ENCODE measurements around the gene DBH. TPM values are rescaled to one million over a fixed set of nuclear protein-coding genes. Genes with fewer than 3 reads are reported as not detected.

Gene DBH
- total RNA-seq, 2 donors from 2014 or later, result not detected

DNA sequence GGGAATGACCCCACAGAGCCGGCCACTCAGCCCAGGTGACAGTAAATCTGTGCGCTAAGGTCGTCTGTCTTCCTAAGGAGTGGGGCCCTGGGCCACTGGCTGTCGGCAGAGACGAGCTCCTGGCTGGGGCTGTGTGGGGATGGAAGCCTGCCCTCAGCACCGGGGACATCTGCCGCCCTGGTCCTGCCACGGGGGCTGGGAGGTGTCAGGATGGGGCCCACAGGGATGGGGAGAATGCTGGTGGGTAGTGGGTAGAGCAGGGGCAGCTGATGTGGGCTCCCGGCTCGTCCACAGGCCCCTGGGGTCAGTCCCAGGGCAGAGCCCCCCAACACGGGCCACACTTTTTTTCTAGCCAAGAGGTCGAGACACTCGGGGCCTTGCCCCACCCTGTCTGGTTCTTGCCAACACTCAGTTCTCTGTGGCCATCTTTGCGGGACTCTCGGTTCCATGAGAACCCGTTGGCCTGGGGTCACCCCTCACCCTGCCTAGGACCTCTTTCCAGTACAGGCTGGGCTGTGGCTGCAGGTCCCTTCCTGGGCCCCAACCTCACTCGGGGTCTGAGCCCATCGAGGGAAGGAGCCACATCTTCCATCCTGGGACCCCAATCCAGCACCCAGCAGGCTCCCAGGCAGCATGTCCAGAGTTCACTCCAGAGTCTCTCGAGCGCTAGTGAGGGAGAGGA, 45.0 kb downstream of the DBH start:
- Histone ChIP-seq H3K27me3 (replicated peaks; ENCODE audit: insufficient read depth) (no peaks in the 10 kb centered on the region), H3K4me3 (no peak overlapping the region), H3K4me1 (ENCODE audit: control insufficient read depth in 1 of 2, low read depth in 2 of 2) (no peaks in the 10 kb centered on the region), H3K9me3 (no peaks in the 10 kb centered on the region), H3K27ac (no peak overlapping the region), H3K36me3 (no peaks in the 10 kb centered on the region)
- ATAC-seq (ENCODE audit: insufficient number of reproducible peaks, low FRiP score, low read depth), result no peak
- TF ChIP-seq, protein P1, sequence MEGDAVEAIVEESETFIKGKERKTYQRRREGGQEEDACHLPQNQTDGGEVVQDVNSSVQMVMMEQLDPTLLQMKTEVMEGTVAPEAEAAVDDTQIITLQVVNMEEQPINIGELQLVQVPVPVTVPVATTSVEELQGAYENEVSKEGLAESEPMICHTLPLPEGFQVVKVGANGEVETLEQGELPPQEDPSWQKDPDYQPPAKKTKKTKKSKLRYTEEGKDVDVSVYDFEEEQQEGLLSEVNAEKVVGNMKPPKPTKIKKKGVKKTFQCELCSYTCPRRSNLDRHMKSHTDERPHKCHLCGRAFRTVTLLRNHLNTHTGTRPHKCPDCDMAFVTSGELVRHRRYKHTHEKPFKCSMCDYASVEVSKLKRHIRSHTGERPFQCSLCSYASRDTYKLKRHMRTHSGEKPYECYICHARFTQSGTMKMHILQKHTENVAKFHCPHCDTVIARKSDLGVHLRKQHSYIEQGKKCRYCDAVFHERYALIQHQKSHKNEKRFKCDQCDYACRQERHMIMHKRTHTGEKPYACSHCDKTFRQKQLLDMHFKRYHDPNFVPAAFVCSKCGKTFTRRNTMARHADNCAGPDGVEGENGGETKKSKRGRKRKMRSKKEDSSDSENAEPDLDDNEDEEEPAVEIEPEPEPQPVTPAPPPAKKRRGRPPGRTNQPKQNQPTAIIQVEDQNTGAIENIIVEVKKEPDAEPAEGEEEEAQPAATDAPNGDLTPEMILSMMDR (IDR thresholded peaks at IDR 0.05), result no peak
- DNase-seq (ENCODE audit: low spot score), result no peak

DNA sequence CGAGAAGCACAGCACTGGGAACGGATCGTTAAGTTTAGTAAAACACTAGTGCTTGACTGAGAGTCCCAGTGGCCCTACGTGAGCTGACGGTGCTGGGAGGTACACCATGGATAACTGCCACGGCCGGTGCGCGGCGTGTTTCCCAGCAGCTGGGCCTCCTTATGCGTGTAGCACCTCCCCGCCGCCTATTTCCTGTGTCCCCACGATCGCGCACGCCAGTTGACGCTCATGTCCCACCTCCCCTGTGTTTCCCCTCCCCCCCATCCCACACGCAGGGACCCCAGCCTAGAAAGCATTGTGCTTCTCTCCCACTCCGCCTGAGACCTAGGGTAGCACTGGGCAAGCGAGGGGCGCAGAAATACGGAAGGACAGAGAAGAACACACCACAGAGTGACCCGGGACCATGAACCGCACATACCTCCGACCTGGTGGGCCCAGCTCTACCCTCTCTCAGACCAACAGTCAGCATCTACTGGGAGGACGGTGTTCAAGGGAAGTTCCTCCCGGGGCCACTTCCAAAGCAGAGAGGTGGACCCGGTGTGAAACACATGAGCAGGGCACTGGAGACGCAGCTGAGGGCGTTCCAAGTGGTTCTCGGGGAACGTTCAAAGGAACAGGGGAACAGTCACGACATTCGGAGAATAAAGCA, 45.6 kb downstream of the DBH start:
- TF ChIP-seq, protein P1 (IDR thresholded peaks at IDR 0.05), result no peak
- Histone ChIP-seq H3K9me3 (no peaks in the 10 kb centered on the region), H3K4me3 (no peak overlapping the region), H3K4me1 (ENCODE audit: control insufficient read depth in 1 of 2, low read depth in 2 of 2) (no peaks in the 10 kb centered on the region), H3K27ac (no peak overlapping the region), H3K27me3 (replicated peaks; ENCODE audit: insufficient read depth) (no peaks in the 10 kb centered on the region), H3K36me3 (no peaks in the 10 kb centered on the region)
- DNase-seq (ENCODE audit: low spot score) (no peak), ATAC-seq (ENCODE audit: insufficient number of reproducible peaks, low FRiP score, low read depth) (no peak)

DNA sequence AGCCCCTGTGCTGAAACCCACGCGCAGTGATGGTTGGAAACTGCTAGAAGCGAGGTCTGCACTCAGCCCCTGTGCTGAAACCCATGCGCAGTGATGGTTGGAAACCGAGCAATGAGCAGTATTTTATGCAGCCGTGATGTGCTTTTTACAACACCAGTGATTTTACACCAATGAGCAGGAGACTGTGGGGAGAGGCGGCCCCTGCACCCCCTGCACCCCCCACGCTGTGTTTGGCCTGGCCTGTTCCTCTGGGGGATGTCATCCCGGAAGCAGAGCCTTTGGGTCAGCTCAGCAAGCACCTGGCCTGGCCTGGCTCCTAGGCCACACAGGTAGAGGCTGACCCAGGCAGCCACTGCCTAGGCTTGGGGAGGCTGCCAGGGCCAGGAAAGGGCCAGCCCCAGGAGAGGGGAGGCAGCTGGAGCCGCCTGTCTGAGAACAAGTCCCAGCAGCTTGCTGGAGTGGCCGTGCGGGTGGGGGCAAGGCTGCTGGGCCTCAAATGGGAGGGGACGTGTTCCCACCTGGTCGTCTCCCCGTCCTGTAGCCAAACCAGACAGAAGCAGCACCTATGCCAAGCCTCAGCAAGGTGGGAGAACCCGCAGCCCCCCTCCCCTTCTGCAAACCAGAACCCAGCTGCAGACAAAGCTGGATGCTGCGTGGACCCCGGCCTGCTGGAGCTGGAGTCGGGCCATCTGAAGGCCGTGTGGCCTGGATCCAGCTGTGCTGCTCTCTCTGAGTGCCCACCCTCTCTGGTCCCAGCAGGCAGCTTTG, 46.8 kb downstream of the DBH start:
- H3K4me3 ChIP-seq, result no peak overlapping the region
- DNase-seq (ENCODE audit: low spot score), result no peak
- H3K27me3 ChIP-seq (replicated peaks; ENCODE audit: insufficient read depth), result no peaks in the 10 kb centered on the region
- ATAC-seq (ENCODE audit: insufficient number of reproducible peaks, low FRiP score, low read depth), result no peak
- TF ChIP-seq, protein P1 (IDR thresholded peaks at IDR 0.05), result no peak
- H3K27ac ChIP-seq, result no peak overlapping the region
- no peaks in the 10 kb centered on the region for H3K9me3 ChIP-seq
- no peaks in the 10 kb centered on the region for H3K36me3 ChIP-seq
- no peaks in the 10 kb centered on the region for H3K4me1 ChIP-seq (ENCODE audit: control insufficient read depth in 1 of 2, low read depth in 2 of 2)

DNA sequence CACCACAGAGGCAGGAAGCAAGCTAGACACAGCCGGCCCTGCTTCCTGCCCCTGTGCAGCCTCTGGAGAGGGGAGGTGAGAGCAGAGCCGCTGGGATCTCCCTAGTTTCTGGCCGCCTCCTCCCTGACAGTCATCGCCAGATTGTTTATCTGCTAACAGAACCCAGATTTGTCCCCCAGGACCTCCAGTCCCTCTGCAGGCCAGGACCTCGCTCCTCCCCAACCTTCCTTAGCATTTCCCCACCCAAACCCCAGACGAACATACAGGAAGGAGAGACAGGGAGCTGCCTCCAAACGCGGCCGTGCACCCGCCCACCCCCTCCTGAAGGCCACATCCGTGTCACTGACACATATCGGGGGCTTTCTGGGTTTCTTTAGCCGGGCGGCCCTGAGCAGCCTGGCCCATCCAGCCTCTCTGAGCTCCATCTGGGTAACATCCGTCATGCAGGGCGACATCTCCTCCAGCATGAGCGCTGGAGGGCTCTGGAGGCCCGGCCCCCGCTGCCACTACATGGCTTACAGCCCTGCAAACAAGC, 47.5 kb downstream of the DBH start:
- DNase-seq (ENCODE audit: low spot score), result no peak
- no peak for ATAC-seq (ENCODE audit: insufficient number of reproducible peaks, low FRiP score, low read depth)
- TF ChIP-seq, protein P1 (IDR thresholded peaks at IDR 0.05), result no peak

More for the DNA sequence above, 47.5 kb downstream of the DBH start:
- Histone ChIP-seq H3K27me3 (replicated peaks; ENCODE audit: insufficient read depth) (no peaks in the 10 kb centered on the region), H3K4me3 (no peak overlapping the region), H3K36me3 (no peaks in the 10 kb centered on the region), H3K4me1 (ENCODE audit: control insufficient read depth in 1 of 2, low read depth in 2 of 2) (no peaks in the 10 kb centered on the region), H3K9me3 (no peaks in the 10 kb centered on the region), H3K27ac (no peak overlapping the region)

Measured in thoracic aorta (tissue), 2 donors.